CD14-positive monocyte (primary cell): ENCODE measurements around the gene GMPPA. TPM values are rescaled to one million over a fixed set of nuclear protein-coding genes. Genes with fewer than 3 reads are reported as not detected.

Source experiments
- DNase-seq, 3 donors: peaks; one replicate each; pipeline ENCODE4 v3.0.0-alpha.2; 2011 to 2022
- H2AFZ ChIP-seq: 2 replicates; pipeline ENCODE4 v1.6.0; 2012; ENCODE audit warnings: mild to moderate bottlenecking, low read depth, low read length, inconsistent platforms; ENCODE audit not compliant: insufficient read depth, poor library complexity, severe bottlenecking
- H3K27ac ChIP-seq, 2 donors: 1 replicate in 1 of 2; 2 replicates in 1 of 2; pipeline ENCODE4 v1.5.1; 2012 to 2013; ENCODE audit warnings: low read length in 2 of 2, control low read depth in 1 of 2, inconsistent platforms in 1 of 2, low read depth in 1 of 2, mild to moderate bottlenecking in 1 of 2
- H3K27me3 ChIP-seq, 2 donors: one replicate each; pipeline versions ENCODE4 v1.6.0 to v1.6.1; 2011 to 2013; ENCODE audit warnings: low read length in 2 of 2; ENCODE audit not compliant: control insufficient read depth in 2 of 2, insufficient read depth in 2 of 2
- H3K36me3 ChIP-seq, 2 donors: replicated peaks in 1 of 2; 1 replicate in 1 of 2; 2 replicates in 1 of 2; pipeline versions ENCODE4 v1.5.1 to v1.6.1; 2012 to 2013; ENCODE audit warnings: low read length in 2 of 2, control low read depth in 1 of 2, inconsistent platforms in 1 of 2, mild to moderate bottlenecking in 1 of 2; ENCODE audit not compliant: insufficient read depth in 2 of 2, control insufficient read depth in 1 of 2
- H3K4me1 ChIP-seq, 2 donors: 1 replicate in 1 of 2; 2 replicates in 1 of 2; pipeline versions ENCODE4 v1.5.1 to v1.6.1; 2012 to 2013; ENCODE audit warnings: low read length in 2 of 2, control low read depth in 1 of 2, inconsistent platforms in 1 of 2, mild to moderate bottlenecking in 1 of 2, moderate library complexity in 1 of 2; ENCODE audit not compliant: insufficient read depth in 2 of 2, control insufficient read depth in 1 of 2
- H3K4me2 ChIP-seq: replicated peaks from 2 replicates; pipeline ENCODE3; 2012; ENCODE audit warnings: low read length, moderate library complexity, mild to moderate bottlenecking; ENCODE audit not compliant: poor library complexity, severe bottlenecking; ENCODE audit errors: extremely low read depth
- H3K4me3 ChIP-seq, 3 experiments: fragments of 200-600 bp in 1 of 3; sonication (generic) in 1 of 3; replicated peaks in 1 of 3; 1 replicate in 2 of 3; 2 replicates in 1 of 3; pipeline ENCODE4 v1.5.1; 2011 to 2013; ENCODE audit warnings: low read length in 3 of 3, mild to moderate bottlenecking in 3 of 3, control low read depth in 2 of 3, low read depth in 2 of 3, inconsistent platforms in 1 of 3, moderate library complexity in 1 of 3
- H3K79me2 ChIP-seq: 2 replicates; pipeline ENCODE4 v1.6.0; 2012; ENCODE audit warnings: mild to moderate bottlenecking, control low read depth, inconsistent platforms, low read length, moderate library complexity; ENCODE audit not compliant: insufficient read depth
- H3K9ac ChIP-seq: 2 replicates; pipeline ENCODE4 v1.6.0; 2017; ENCODE audit warnings: low read length, mild to moderate bottlenecking; ENCODE audit not compliant: insufficient read depth, poor library complexity, severe bottlenecking
- H3K9me3 ChIP-seq, 2 donors: replicated peaks in 1 of 2; 1 replicate in 1 of 2; 2 replicates in 1 of 2; pipeline versions ENCODE4 v1.5.1 to v1.6.1; 2012 to 2013; ENCODE audit warnings: low read length in 2 of 2, control low read depth in 1 of 2; ENCODE audit not compliant: control insufficient read depth in 1 of 2, insufficient read depth in 1 of 2
- H4K20me1 ChIP-seq: 2 replicates; pipeline ENCODE4 v1.6.0; 2012; ENCODE audit warnings: mild to moderate bottlenecking, low read length, control low read depth, moderate library complexity; ENCODE audit not compliant: insufficient read depth
- H3K27ac Mint-ChIP-seq, 7 donors: one replicate each; pipeline ENCODE4 v1.8.0; 2020; ENCODE audit warnings: mild to moderate bottlenecking in 7 of 7, mixed read lengths in 7 of 7, moderate library complexity in 6 of 7, inconsistent platforms in 2 of 7
- H3K27me3 Mint-ChIP-seq, 3 donors: one replicate each; pipeline ENCODE4 v1.8.0; 2021 to 2022; ENCODE audit warnings: low read depth in 3 of 3, mild to moderate bottlenecking in 3 of 3, mixed read lengths in 3 of 3, moderate library complexity in 3 of 3, inconsistent platforms in 1 of 3
- H3K36me3 Mint-ChIP-seq, 2 donors: one replicate each; pipeline ENCODE4 v1.8.0; 2020; ENCODE audit warnings: mixed read lengths in 2 of 2, inconsistent platforms in 1 of 2, mild to moderate bottlenecking in 1 of 2
- H3K4me1 Mint-ChIP-seq: one replicate; pipeline ENCODE4 v1.8.0; 2020; ENCODE audit warnings: mild to moderate bottlenecking, mixed read lengths
- H3K4me3 Mint-ChIP-seq, 2 donors: one replicate each; pipeline ENCODE4 v1.8.0; 2020; ENCODE audit warnings: mild to moderate bottlenecking in 2 of 2, mixed read lengths in 2 of 2, moderate library complexity in 1 of 2
- H3K9me3 Mint-ChIP-seq, 7 donors: one replicate each; pipeline ENCODE4 v1.8.0; 2020 to 2022; ENCODE audit warnings: mixed read lengths in 7 of 7, mild to moderate bottlenecking in 6 of 7, moderate library complexity in 6 of 7, inconsistent platforms in 2 of 7
- CTCF ChIP-seq: fragments of 200-600 bp; IDR thresholded peaks from one replicate; pipeline ENCODE4 v1.8.0; 2022; ENCODE audit warnings: antibody characterized with exemption, mild to moderate bottlenecking
- WGBS: methylation state at CpG from one replicate; pipeline ENCODE4 v1.1.5; 2013; ENCODE audit warnings: missing lambda C conversion rate; ENCODE audit not compliant: insufficient coverage; 5-methylcytosine and 5-hydroxymethylcytosine counted together
- intact Hi-C, 2 donors: fragments of 100-400 bp; cut with micrococcal nuclease; formaldehyde crosslinking; loops; one replicate each; pipeline versions ENCODE4 v1.15.0 to v1.15.1; 2023
- polyA minus RNA-seq: library from RNA; depleted of rRNA, polyadenylated mRNA; stranded (reverse); fragments of >200 nt; gene quantifications from 2 replicates; pipeline ENCODE4 v1.2.3, GENCODE V29; 2012
- polyA plus RNA-seq, 3 donors: library from polyadenylated mRNA; depleted of rRNA in 1 of 3; unstranded in 2 of 3; stranded (reverse) in 1 of 3; fragments of 300-500 nt in 2 of 3; fragments of >200 nt in 1 of 3; fragmentation: Illumina TruSeq in 2 of 3; gene quantifications; 1 replicate in 2 of 3; 2 replicates in 1 of 3; pipeline ENCODE4 v1.2.3, GENCODE V29; 2012 to 2021
- total RNA-seq, 12 experiments: library from RNA in 1 of 12; stranded (reverse) in 1 of 12; fragments of 120-200 nt in 1 of 12; gene quantifications; one replicate each; pipeline ENCODE4 v1.2.4 and lab custom pipeline; 2013 to 2026; ENCODE audit warnings: mixed read lengths in 6 of 12, inconsistent platforms in 1 of 12

GMPPA gene
- total RNA-seq (2013): 37.0 TPM
- polyA plus RNA-seq (10 to 100 TPM; 35.5 to 71.2 (median 35.9) TPM), polyA minus RNA-seq (31.0 and 44.1 TPM in 2 replicates), total RNA-seq (lab: John Stamatoyannopoulos, UW) (5.6 to 24.1 (median 16.4) reads per million in 11 experiments)

GRCh38 chr2:219498280-219499057 is at the start of gene GMPPA:
TSS of gene GMPPA (plus strand) at chr2:219498891. CDS start at chr2:219499976, 1,085 bp downstream.
- Mint-ChIP-seq H3K9me3 (peaks cover 0 to 19% (median 1%) of the 10 kb centered on the region in 7 donors), H3K36me3 (peaks cover 13 to 26% of the 10 kb centered on the region in 2 donors), H3K27me3 (peaks cover 42 to 46% (median 43%) of the 10 kb centered on the region in 3 donors), H3K4me1 (peaks cover 38% of the 10 kb centered on the region), H3K4me3 (peak within 1 kb of the TSS; percentile 98 to 100), H3K27ac (peak within 1 kb of the TSS; percentile 94 to 99 (median 97))
- H3K27ac ChIP-seq: peak within 1 kb of the TSS; percentile 89 to 90
- H4K20me1 ChIP-seq: no peaks in the 10 kb centered on the region
- no peak for TF ChIP-seq CTCF
- peak within 1 kb of the TSS; percentile 97 for H3K4me2 ChIP-seq
- H3K9me3 ChIP-seq: peaks cover 2 to 10% of the 10 kb centered on the region in 2 donors
- 0% methylated on average over 45 of the region's 49 CpGs for WGBS
- H3K4me3 ChIP-seq: peak within 1 kb of the TSS; percentile 58 to 93 (median 80)
- peak within 1 kb of the TSS; percentile 91 for H3K9ac ChIP-seq
- intact Hi-C loops: loop anchor here (5.0 to 10.0 kb wide), 4 partner anchors 34 to 334 kb away; partner anchors contain the start of genes DNPEP (in 2 of the 2), STK11IP (in 2 of the 2) and NHEJ1 (in 1 of the 2)
- peaks cover 31 to 42% of the 10 kb centered on the region in 2 donors for H3K27me3 ChIP-seq
- H3K36me3 ChIP-seq: peaks cover 8 to 25% of the 10 kb centered on the region in 2 donors
- peaks cover 28 to 43% of the 10 kb centered on the region in 2 donors for H3K4me1 ChIP-seq
- H3K79me2 ChIP-seq: peaks cover 11% of the 10 kb centered on the region
- H2AFZ ChIP-seq: peak within 1 kb of the TSS; percentile 94
- DNase-seq: peak; percentile 93 to 95 (median 94)

GRCh38 chr2:219449609-219450008 is 49.1 kb upstream of the GMPPA start:
- intact Hi-C loops: no loop called here
- H3K4me1 Mint-ChIP-seq: no peaks in the 10 kb centered on the region
- 92% methylated on average over 4 of the region's 5 CpGs for WGBS
- H3K27me3 Mint-ChIP-seq: peaks cover 40 to 66% (median 52%) of the 10 kb centered on the region in 3 donors
- no peak for DNase-seq
- H3K27me3 ChIP-seq: peaks cover 15 to 49% of the 10 kb centered on the region in 2 donors
- H3K9ac ChIP-seq: no peak overlapping the region
- no peak overlapping the region for H3K4me2 ChIP-seq
- H3K4me3 ChIP-seq: no peak overlapping the region
- H3K9me3 Mint-ChIP-seq: peaks cover 0 to 2% (median 0%) of the 10 kb centered on the region in 7 donors
- no peaks in the 10 kb centered on the region for H3K9me3 ChIP-seq
- no peaks in the 10 kb centered on the region for H3K36me3 Mint-ChIP-seq
- no peaks in the 10 kb centered on the region for H3K79me2 ChIP-seq
- H3K27ac ChIP-seq: no peak overlapping the region
- no peaks in the 10 kb centered on the region for H4K20me1 ChIP-seq
- H3K4me3 Mint-ChIP-seq: peak overlapping the region in 1 of 2 donors; percentile 79
- no peak overlapping the region for H2AFZ ChIP-seq
- H3K36me3 ChIP-seq: no peaks in the 10 kb centered on the region
- H3K27ac Mint-ChIP-seq: no peak overlapping the region
- TF ChIP-seq CTCF: no peak
- H3K4me1 ChIP-seq: no peaks in the 10 kb centered on the region
